ENCODE measurements around the gene PRSS35.

- TF ChIP-seq POLR2AphosphoS5 (IDR thresholded peaks at IDR 0.05; ENCODE audit: low read depth, low read length) (no peak), CTCF (IDR thresholded peaks at IDR 0.05) (no peak), SIN3A (IDR thresholded peaks at IDR 0.05; ENCODE audit: borderline replicate concordance, insufficient read depth, low read depth, low read length) (no peak), TCF7L2 (IDR thresholded peaks at IDR 0.05; ENCODE audit: low read depth, low read length) (no peak), REST (IDR thresholded peaks at IDR 0.05; ENCODE audit: insufficient read depth in 1 of 2, low read depth in 2 of 2, low read length in 1 of 2) (no peak)
Measured at GRCh38 chr6:83510791-83511190, 1.5 kb upstream of the PRSS35 start.
